Spleen (tissue), 7 donors: Measurements from ENCODE around the gene ICAM1.

Source experiments
- POLR2A ChIP-seq, 3 donors: fragments of 450-650 bp; IDR thresholded peaks; one replicate each; pipeline ENCODE4 v1.5.1; 2017; ENCODE audit warnings: antibody characterized with exemption in 3 of 3, mild to moderate bottlenecking in 1 of 3
- TF ChIP-seq, protein P1 (sequence below), 11 experiments: fragments of 200-600 bp in 7 of 11; fragments of 450-650 bp in 4 of 11; sonication (generic) in 4 of 11; IDR thresholded peaks in 8 of 11; conservative IDR thresholded peaks in 3 of 11; 1 replicate in 7 of 11; 2 replicates in 4 of 11; pipeline versions ENCODE4 v1.4.0 to v1.8.0; 2016 to 2021; ENCODE audit warnings: antibody characterized with exemption in 11 of 11, inconsistent platforms in 4 of 11, mild to moderate bottlenecking in 1 of 11
- donor health status: DM: no; HTN: no; CAD: no; lungs with moderate emphysema.
- donor health status: DM: no; HTN: no; CAD: no.
- donor health status: DM: no; HTN: no; CAD: no.

DNA sequence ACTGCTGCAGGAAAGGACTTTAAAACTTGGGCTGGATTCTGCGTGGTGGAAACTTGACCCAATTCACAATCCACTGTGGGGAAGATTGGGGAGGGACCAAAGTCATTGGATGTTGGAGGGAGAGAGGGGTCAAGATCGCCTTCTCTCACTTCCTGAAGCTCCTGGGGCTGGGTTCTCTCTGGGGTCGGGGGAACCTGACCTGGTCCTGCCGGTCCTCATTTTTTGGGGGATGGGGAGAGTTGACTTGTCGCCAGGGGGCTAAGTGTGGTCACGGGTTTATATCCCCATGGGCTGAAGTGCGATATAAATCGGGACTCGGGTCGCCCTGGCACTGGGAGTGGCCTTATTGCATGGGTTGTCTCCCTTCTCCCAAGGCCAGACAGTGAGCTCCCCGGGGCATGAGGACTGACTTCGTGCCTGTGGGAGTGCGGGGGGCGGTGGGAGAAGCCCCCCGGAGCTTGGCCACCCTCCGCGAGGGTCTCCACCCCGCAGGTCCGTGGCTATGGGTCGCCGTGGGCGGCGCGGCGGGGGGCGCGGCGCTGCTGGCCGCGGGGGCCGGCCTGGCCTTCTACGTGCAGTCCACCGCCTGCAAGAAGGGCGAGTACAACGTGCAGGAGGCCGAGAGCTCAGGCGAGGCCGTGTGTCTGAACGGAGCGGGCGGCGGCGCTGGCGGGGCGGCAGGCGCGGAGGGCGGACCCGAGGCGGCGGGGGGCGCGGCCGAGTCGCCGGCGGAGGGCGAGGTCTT, 25.1 kb downstream of the ICAM1 start:
- TF ChIP-seq, protein P1, sequence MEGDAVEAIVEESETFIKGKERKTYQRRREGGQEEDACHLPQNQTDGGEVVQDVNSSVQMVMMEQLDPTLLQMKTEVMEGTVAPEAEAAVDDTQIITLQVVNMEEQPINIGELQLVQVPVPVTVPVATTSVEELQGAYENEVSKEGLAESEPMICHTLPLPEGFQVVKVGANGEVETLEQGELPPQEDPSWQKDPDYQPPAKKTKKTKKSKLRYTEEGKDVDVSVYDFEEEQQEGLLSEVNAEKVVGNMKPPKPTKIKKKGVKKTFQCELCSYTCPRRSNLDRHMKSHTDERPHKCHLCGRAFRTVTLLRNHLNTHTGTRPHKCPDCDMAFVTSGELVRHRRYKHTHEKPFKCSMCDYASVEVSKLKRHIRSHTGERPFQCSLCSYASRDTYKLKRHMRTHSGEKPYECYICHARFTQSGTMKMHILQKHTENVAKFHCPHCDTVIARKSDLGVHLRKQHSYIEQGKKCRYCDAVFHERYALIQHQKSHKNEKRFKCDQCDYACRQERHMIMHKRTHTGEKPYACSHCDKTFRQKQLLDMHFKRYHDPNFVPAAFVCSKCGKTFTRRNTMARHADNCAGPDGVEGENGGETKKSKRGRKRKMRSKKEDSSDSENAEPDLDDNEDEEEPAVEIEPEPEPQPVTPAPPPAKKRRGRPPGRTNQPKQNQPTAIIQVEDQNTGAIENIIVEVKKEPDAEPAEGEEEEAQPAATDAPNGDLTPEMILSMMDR (IDR thresholded peaks at IDR 0.05 in 8 of 11, conservative IDR thresholded peaks at IDR 0.05 in 3 of 11) = no peak
- TF ChIP-seq POLR2A (IDR thresholded peaks at IDR 0.05) = no peak
